KMS-11 (cell line): ENCODE measurements around the gene PCSK5.

Experiments used
- H2AFZ ChIP-seq: fragments of 200-600 bp; sonication (generic); 2 replicates; pipeline ENCODE4 v1.6.1; 2016; ENCODE audit warnings: antibody characterized with exemption, mixed run types, low read depth
- H3K27ac ChIP-seq: fragments of 200-600 bp; sonication (generic); 2 replicates; pipeline ENCODE4 v1.6.1; 2016; ENCODE audit warnings: mild to moderate bottlenecking, mixed run types
- H3K27me3 ChIP-seq: fragments of 200-600 bp; sonication (generic); 2 replicates; pipeline ENCODE4 v1.6.1; 2017; ENCODE audit warnings: mild to moderate bottlenecking, low read depth, mixed run types, moderate library complexity; ENCODE audit not compliant: insufficient read depth
- H3K36me3 ChIP-seq: fragments of 200-600 bp; sonication (generic); 2 replicates; pipeline ENCODE4 v1.6.1; 2017; ENCODE audit warnings: mild to moderate bottlenecking, mixed run types; ENCODE audit not compliant: insufficient read depth
- H3K4me1 ChIP-seq: fragments of 200-600 bp; sonication (generic); 2 replicates; pipeline ENCODE4 v1.6.1; 2016; ENCODE audit warnings: mild to moderate bottlenecking, low read depth, mixed run types; ENCODE audit not compliant: poor library complexity, severe bottlenecking
- H3K4me2 ChIP-seq: fragments of 200-600 bp; sonication (generic); 2 replicates; pipeline ENCODE4 v1.7.0; 2016; ENCODE audit warnings: mild to moderate bottlenecking, mixed run types
- H3K4me3 ChIP-seq: fragments of 200-600 bp; sonication (generic); IDR thresholded peaks from 2 replicates; pipeline ENCODE4 v1.6.1; 2017; ENCODE audit warnings: low read depth, low read length, mixed read lengths; ENCODE audit not compliant: insufficient read depth
- H3K79me2 ChIP-seq: fragments of 200-600 bp; sonication (generic); 2 replicates; pipeline ENCODE4 v1.6.1; 2016; ENCODE audit warnings: low read depth, mixed run types; ENCODE audit not compliant: insufficient read depth
- H3K9ac ChIP-seq: fragments of 200-600 bp; sonication (generic); 2 replicates; pipeline ENCODE4 v1.6.1; 2016; ENCODE audit warnings: mild to moderate bottlenecking, mixed run types
- H4K20me1 ChIP-seq: fragments of 200-600 bp; sonication (generic); 2 replicates; pipeline ENCODE4 v1.6.1; 2016; ENCODE audit warnings: mild to moderate bottlenecking, mixed run types; ENCODE audit not compliant: insufficient read depth
- CTCF ChIP-seq: fragments of 200-600 bp; sonication (generic); conservative IDR thresholded peaks from 2 replicates; pipeline ENCODE4 v1.6.1; 2017; ENCODE audit warnings: low read depth, mild to moderate bottlenecking, antibody characterized with exemption, low read length, moderate library complexity, mixed read lengths

Gene PCSK5

DNA sequence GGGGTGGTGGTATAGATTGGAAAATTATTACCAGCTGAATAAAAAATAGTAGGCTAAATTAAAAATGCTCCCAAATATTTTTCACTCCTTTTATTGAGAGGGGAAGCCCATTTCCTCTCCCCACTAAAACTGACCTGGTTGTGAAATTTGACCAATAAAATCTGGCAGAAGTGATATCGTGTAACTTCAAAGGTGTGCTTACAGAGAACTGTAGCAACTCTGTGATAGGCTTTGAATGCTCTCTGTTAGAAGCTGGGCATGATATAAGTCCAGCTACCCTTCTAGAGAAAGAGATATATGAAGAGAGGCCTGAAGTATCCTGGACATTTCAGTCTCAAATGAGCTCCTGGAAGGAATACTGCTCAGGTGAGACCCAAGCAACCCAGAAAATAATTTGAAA lies 513.9 kb downstream of the PCSK5 start:
- Histone ChIP-seq H2AFZ (no peak overlapping the region), H3K9ac (no peak overlapping the region), H3K27ac (no peak overlapping the region), H4K20me1 (no peaks in the 10 kb centered on the region), H3K4me2 (no peak overlapping the region), H3K27me3 (no peaks in the 10 kb centered on the region), H3K4me3 (no peak overlapping the region), H3K4me1 (peaks cover 18% of the 10 kb centered on the region), H3K79me2 (no peaks in the 10 kb centered on the region), H3K36me3 (no peaks in the 10 kb centered on the region)
- TF ChIP-seq CTCF = no peak

- Histone ChIP-seq H4K20me1 (no peaks in the 10 kb centered on the region), H3K4me2 (no peak overlapping the region), H3K27ac (no peak overlapping the region), H3K4me1 (peaks cover 18% of the 10 kb centered on the region), H3K36me3 (no peaks in the 10 kb centered on the region), H3K79me2 (no peaks in the 10 kb centered on the region), H2AFZ (no peak overlapping the region), H3K27me3 (no peaks in the 10 kb centered on the region), H3K9ac (no peak overlapping the region), H3K4me3 (no peak overlapping the region)
- no peak for TF ChIP-seq CTCF
Observed at GRCh38 chr9:76405340-76405739, 514.9 kb downstream of the PCSK5 start.

DNA sequence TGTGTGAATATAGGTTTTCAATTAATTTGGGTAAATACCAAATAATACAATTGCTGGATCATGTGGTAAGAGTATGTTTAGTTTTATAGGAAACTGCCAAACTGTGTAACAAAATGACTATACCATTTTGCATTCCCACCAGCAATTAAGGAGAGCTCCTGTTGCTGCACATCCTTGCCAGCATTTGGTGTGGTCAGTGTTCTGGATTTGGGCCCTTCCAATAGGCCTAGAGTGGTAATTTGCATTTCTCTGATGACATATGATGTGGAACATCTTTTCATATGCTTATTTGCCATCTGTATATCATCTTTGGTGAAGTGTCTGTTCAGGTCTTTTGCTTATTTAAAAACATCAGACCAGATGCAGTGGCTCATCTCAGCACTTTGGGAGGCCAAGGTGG lies 515.4 kb downstream of the PCSK5 start:
- no peaks in the 10 kb centered on the region for H3K79me2 ChIP-seq
- H4K20me1 ChIP-seq = no peaks in the 10 kb centered on the region
- no peak overlapping the region for H2AFZ ChIP-seq
- no peak for TF ChIP-seq CTCF
- H3K4me1 ChIP-seq = peaks cover 18% of the 10 kb centered on the region
- no peak overlapping the region for H3K4me2 ChIP-seq
- no peak overlapping the region for H3K27ac ChIP-seq
- no peaks in the 10 kb centered on the region for H3K36me3 ChIP-seq
- no peak overlapping the region for H3K9ac ChIP-seq
- H3K4me3 ChIP-seq = no peak overlapping the region
- no peaks in the 10 kb centered on the region for H3K27me3 ChIP-seq
